ENCODE measurements around the gene SH3RF3.
A peak's percentile ranks its signal among the peaks of the same experiment; 100 is the strongest.

Gene SH3RF3

DNA sequence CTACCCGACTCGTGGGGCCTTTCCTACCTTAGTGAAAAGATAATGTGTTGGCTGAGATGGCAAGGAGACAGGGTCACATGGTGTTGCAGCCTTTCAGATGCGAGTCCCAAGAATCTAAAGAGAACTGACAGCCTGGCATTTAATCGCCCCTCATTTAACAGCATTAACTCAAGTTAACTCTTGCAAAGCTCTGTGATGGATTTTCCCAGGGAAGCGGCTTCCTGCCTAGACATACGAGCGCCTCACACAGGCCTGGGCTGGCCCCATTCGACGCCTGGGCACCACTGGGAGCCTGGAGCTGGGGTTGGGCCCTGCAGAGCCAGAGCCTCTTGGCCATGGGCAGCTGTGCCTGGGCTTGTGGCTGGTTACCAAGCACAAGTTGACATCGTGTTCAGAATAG lies 344.0 kb downstream of the SH3RF3 start:
- peak; percentile 46 for DNase-seq (ENCODE audit: low read depth)
- no peak for TF ChIP-seq CTCF (IDR thresholded peaks at IDR 0.05; ENCODE audit: insufficient read depth, low read depth, low read length, missing control alignments)
- H3K4me3 ChIP-seq (ENCODE audit: low read length) = no peak overlapping the region

DNA sequence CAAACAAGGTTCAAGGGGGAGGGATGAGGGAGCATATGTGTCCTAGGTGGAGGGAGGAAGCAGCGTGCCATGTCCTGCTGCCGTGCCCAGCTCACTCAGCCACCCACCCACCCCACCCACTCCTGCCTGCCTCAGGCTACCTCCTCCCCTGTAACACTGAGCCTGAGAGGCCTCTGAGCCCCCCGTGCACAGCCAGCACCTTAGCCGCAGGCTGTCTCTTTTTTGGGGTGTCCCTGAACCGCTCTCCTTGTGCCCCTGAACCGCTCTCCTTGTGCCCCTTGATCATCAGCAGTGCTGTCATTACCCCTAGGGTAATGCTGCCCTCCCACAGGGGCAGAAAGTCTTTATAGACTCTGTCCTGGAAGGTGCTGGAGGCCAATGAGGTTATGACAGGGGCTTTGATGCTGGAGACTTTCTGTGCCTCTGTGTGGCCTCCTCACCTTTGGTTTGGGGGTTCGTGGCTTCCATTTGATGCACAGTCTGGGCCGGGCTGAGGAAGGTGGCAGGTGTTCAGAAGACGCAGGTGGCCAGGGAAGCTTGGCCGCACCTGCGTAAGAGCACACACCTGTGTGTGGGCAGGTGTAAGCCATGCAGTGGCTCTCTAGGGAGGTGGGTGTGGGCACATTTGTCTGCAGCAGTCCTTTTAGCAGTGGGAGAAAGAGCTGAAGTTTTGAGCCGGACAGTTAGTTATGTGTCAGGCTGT lies 344.8 kb downstream of the SH3RF3 start:
- H3K4me3 ChIP-seq (ENCODE audit: low read length) = no peak overlapping the region
- no peak for DNase-seq (ENCODE audit: low read depth)
- TF ChIP-seq CTCF (IDR thresholded peaks at IDR 0.05; ENCODE audit: insufficient read depth, low read depth, low read length, missing control alignments) = no peak

DNA sequence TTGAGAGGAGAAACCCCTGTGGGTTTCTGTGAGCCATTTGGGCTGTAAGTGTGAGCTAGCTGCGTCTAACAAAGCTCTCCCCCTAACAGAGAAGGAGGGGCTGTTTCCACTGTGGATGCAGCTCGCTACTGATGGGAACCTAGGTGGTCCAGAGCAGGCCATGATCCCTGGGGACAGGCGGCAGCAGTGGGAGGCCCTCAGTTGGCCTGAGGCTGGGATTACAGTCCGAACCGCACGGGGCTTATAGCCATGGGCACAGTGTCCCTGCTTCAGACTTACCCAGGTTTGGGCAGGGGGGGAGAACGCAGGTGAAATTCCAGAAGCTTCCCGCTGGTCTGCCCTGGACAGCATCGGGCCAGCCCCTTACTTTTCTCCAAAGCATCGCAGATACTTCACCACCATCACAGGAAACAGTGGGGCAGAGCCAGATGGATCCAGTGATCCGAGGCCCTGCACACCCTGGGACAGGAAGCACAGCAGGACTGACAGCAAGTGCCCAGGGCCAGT lies 345.4 kb downstream of the SH3RF3 start:
- no peak for TF ChIP-seq CTCF (IDR thresholded peaks at IDR 0.05; ENCODE audit: insufficient read depth, low read depth, low read length, missing control alignments)
- H3K4me3 ChIP-seq (ENCODE audit: low read length) = no peak overlapping the region
- no peak for DNase-seq (ENCODE audit: low read depth)

- DNase-seq (ENCODE audit: low read depth) = peak; percentile 91
- no peak for TF ChIP-seq CTCF (IDR thresholded peaks at IDR 0.05; ENCODE audit: insufficient read depth, low read depth, low read length, missing control alignments)
- H3K4me3 ChIP-seq (ENCODE audit: low read length) = no peak overlapping the region
Measured at GRCh38 chr2:109475531-109476210, 346.7 kb downstream of the SH3RF3 start.

GRCh38 chr2:109476641-109477441 lies 347.8 kb downstream of the SH3RF3 start:
- no peak overlapping the region for H3K4me3 ChIP-seq (ENCODE audit: low read length)
- no peak for TF ChIP-seq CTCF (IDR thresholded peaks at IDR 0.05; ENCODE audit: insufficient read depth, low read depth, low read length, missing control alignments)
- DNase-seq (ENCODE audit: low read depth) = no peak

GRCh38 chr2:109478906-109479493 lies 350.0 kb downstream of the SH3RF3 start:
- TF ChIP-seq CTCF (IDR thresholded peaks at IDR 0.05; ENCODE audit: insufficient read depth, low read depth, low read length, missing control alignments) = no peak
- DNase-seq (ENCODE audit: low read depth) = no peak

More at GRCh38 chr2:109478906-109479493, 350.0 kb downstream of the SH3RF3 start:
- H3K4me3 ChIP-seq (ENCODE audit: low read length) = no peak overlapping the region
